Fibroblast of the conjunctiva (primary cell): ENCODE results near the gene ZNF740.

ENCODE experiments used
- DNase-seq: peaks from one replicate; pipeline ENCODE4 v3.0.0-alpha.2; 2010; ENCODE audit warnings: low read depth

Gene ZNF740

GRCh38 chr12:53214687-53215455 is 34.3 kb downstream of the ZNF740 start:
- DNase-seq: no peak

GRCh38 chr12:53215497-53215896 is 35.0 kb downstream of the ZNF740 start:
- DNase-seq: no peak

GRCh38 chr12:53217051-53217930 is 36.8 kb downstream of the ZNF740 start:
- no peak for DNase-seq

- DNase-seq: no peak
Observed at GRCh38 chr12:53217931-53218307, 37.4 kb downstream of the ZNF740 start.

- no peak for DNase-seq
Observed at GRCh38 chr12:53218551-53219291, 38.2 kb downstream of the ZNF740 start.

GRCh38 chr12:53219292-53219955 is 38.9 kb downstream of the ZNF740 start:
- DNase-seq: no peak

- DNase-seq: peak; percentile 46
Observed at GRCh38 chr12:53219956-53220693, 39.6 kb downstream of the ZNF740 start.

- DNase-seq: peak; percentile 83
Observed at GRCh38 chr12:53220694-53221202, 40.2 kb downstream of the ZNF740 start.

GRCh38 chr12:53221203-53222080 is 40.9 kb downstream of the ZNF740 start:
- DNase-seq: no peak

GRCh38 chr12:53222170-53222721 is 41.7 kb downstream of the ZNF740 start:
- no peak for DNase-seq

GRCh38 chr12:53222806-53223261 is 42.3 kb downstream of the ZNF740 start:
- no peak for DNase-seq

- no peak for DNase-seq
Observed at GRCh38 chr12:53223389-53224060, 43.0 kb downstream of the ZNF740 start.

GRCh38 chr12:53224061-53224896 is 43.8 kb downstream of the ZNF740 start:
- DNase-seq: no peak

GRCh38 chr12:53224897-53225634 is 44.5 kb downstream of the ZNF740 start:
- no peak for DNase-seq

- DNase-seq: no peak
Observed at GRCh38 chr12:53225635-53226424, 45.3 kb downstream of the ZNF740 start.

GRCh38 chr12:53226815-53227214 is 46.3 kb downstream of the ZNF740 start:
- no peak for DNase-seq

- DNase-seq: no peak
Observed at GRCh38 chr12:53227341-53227740, 46.8 kb downstream of the ZNF740 start.
